Measurements from ENCODE around the gene RNASE7.

Gene RNASE7

GRCh38 chr14:21041676-21042433 lies at the start of gene RNASE7:
Gene RNASE7 (plus strand): TSS chr14:21042362. CDS start chr14:21042993, 631 bp downstream.
- no peaks in the 10 kb centered on the region for H3K36me3 Mint-ChIP-seq (ENCODE audit: low read depth)
- TF ChIP-seq CTCF (IDR thresholded peaks at IDR 0.05; ENCODE audit: unreplicated experiment in 3 of 3), result no peak
- H3K27me3 Mint-ChIP-seq (ENCODE audit: low read depth), result no peaks in the 10 kb centered on the region
- H3K27ac Mint-ChIP-seq, result peak within 1 kb of the TSS; percentile 34 to 83 (median 58)
- peaks cover 61% of the 10 kb centered on the region for H3K4me1 Mint-ChIP-seq
- no peaks in the 10 kb centered on the region for H3K9me3 Mint-ChIP-seq
- no peak within 1 kb of the TSS for H3K4me3 Mint-ChIP-seq

- Mint-ChIP-seq H3K9me3 (no peaks in the 10 kb centered on the region), H3K4me1 (peaks cover 5% of the 10 kb centered on the region), H3K4me3 (no peak overlapping the region), H3K27ac (peak overlapping the region in 1 of 3 experiments; percentile 90), H3K36me3 (ENCODE audit: low read depth) (peaks cover 48% of the 10 kb centered on the region), H3K27me3 (ENCODE audit: low read depth) (no peaks in the 10 kb centered on the region)
- no peak for TF ChIP-seq CTCF (IDR thresholded peaks at IDR 0.05; ENCODE audit: unreplicated experiment in 3 of 3)
These were observed 45.6 kb upstream of the RNASE7 start for GRCh38 chr14:20996521-20996920.

- Mint-ChIP-seq H3K27ac (peak overlapping the region; percentile 36 to 90 (median 60)), H3K9me3 (no peaks in the 10 kb centered on the region), H3K27me3 (ENCODE audit: low read depth) (no peaks in the 10 kb centered on the region), H3K36me3 (ENCODE audit: low read depth) (peaks cover 43% of the 10 kb centered on the region), H3K4me3 (peak overlapping the region; percentile 29 to 61 (median 40)), H3K4me1 (no peaks in the 10 kb centered on the region)
- TF ChIP-seq CTCF (IDR thresholded peaks at IDR 0.05; ENCODE audit: unreplicated experiment in 3 of 3), result no peak
These were observed 45.0 kb upstream of the RNASE7 start for GRCh38 chr14:20997115-20997514.

- H3K36me3 Mint-ChIP-seq (ENCODE audit: low read depth), result peaks cover 38% of the 10 kb centered on the region
- peak overlapping the region; percentile 29 to 61 (median 40) for H3K4me3 Mint-ChIP-seq
- no peak for TF ChIP-seq CTCF (IDR thresholded peaks at IDR 0.05; ENCODE audit: unreplicated experiment in 3 of 3)
- peak overlapping the region; percentile 36 to 90 (median 60) for H3K27ac Mint-ChIP-seq
- H3K27me3 Mint-ChIP-seq (ENCODE audit: low read depth), result no peaks in the 10 kb centered on the region
- no peaks in the 10 kb centered on the region for H3K9me3 Mint-ChIP-seq
- peaks cover 3% of the 10 kb centered on the region for H3K4me1 Mint-ChIP-seq
These were observed 44.6 kb upstream of the RNASE7 start for GRCh38 chr14:20997564-20997963.

GRCh38 chr14:20998139-20998538 lies 44.0 kb upstream of the RNASE7 start:
- H3K27me3 Mint-ChIP-seq (ENCODE audit: low read depth), result no peaks in the 10 kb centered on the region
- peak overlapping the region; percentile 37 to 90 (median 60) for H3K27ac Mint-ChIP-seq
- peak overlapping the region; percentile 45 to 68 (median 61) for H3K4me3 Mint-ChIP-seq
- TF ChIP-seq CTCF (IDR thresholded peaks at IDR 0.05; ENCODE audit: unreplicated experiment in 3 of 3), result no peak
- peaks cover 34% of the 10 kb centered on the region for H3K36me3 Mint-ChIP-seq (ENCODE audit: low read depth)
- no peaks in the 10 kb centered on the region for H3K9me3 Mint-ChIP-seq
- peaks cover 8% of the 10 kb centered on the region for H3K4me1 Mint-ChIP-seq
